NCI-H2171 treated with DMSO at 0.1 percent for 48 hours (cell line): ENCODE data around the gene SLC15A2.
"Not testable (repeated sequence)": the region's sequence is repeated elsewhere in the genome, so short reads cannot be mapped to it uniquely, and the experiment has no call there.

Experiments
- DNase-seq: peaks from one replicate; lab custom pipeline; 2025; lab: John Stamatoyannopoulos, UW

The SLC15A2 gene, protein sequence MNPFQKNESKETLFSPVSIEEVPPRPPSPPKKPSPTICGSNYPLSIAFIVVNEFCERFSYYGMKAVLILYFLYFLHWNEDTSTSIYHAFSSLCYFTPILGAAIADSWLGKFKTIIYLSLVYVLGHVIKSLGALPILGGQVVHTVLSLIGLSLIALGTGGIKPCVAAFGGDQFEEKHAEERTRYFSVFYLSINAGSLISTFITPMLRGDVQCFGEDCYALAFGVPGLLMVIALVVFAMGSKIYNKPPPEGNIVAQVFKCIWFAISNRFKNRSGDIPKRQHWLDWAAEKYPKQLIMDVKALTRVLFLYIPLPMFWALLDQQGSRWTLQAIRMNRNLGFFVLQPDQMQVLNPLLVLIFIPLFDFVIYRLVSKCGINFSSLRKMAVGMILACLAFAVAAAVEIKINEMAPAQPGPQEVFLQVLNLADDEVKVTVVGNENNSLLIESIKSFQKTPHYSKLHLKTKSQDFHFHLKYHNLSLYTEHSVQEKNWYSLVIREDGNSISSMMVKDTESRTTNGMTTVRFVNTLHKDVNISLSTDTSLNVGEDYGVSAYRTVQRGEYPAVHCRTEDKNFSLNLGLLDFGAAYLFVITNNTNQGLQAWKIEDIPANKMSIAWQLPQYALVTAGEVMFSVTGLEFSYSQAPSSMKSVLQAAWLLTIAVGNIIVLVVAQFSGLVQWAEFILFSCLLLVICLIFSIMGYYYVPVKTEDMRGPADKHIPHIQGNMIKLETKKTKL

DNA sequence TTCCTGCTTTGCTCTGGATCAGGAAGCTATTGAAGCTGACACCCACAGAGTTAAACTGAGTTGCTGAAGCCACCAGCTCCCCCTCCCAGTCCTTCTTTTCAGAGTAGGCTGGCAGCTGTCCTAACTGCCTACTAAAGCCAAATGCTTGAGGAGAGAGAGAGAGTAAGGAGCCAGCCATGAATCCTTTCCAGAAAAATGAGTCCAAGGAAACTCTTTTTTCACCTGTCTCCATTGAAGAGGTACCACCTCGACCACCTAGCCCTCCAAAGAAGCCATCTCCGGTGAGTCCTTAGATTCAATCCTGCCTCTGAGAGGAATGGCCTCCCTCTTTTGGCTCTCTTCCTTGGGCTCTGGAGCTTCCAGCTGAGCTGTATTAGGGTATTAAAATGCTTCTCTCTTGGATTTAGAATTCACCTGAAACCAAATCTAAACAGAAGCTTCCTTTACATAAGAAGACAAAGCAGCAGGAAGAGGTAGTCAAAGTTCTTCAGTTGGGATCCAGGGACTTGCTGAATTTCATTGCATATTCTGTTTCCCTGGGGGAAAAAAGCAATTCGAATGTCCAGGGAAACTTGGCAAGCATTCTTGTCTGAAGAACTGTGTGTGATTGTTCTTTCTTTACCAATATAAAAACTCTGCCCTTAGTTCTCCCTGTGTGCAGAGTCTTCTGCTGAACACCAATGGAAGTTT is at the start of gene SLC15A2:
Gene SLC15A2 (plus strand): TSS at position 101 of the 690 bp plus-strand sequence. CDS start 76 bp downstream, at position 177.
- DNase-seq = no peak

DNA sequence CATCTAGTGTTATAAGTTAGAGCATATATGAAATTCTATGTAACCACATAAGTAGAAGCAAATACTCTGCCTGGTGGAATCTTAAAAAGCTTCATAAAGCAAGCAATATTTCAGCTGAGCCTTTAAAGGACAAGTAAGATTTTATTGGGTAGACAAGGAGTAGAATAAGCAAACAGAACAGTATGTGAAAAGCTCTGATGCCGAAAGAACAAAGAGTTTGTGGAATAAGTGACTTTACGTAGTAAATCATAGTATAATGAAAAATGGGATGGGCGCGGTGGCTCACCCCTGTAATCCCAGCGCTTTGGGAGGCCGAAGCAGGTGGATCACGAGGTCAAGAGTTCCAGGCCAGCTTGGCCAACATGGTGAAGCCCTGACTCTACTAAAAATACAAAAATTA is 49.3 kb upstream of the SLC15A2 start:
- no peak for DNase-seq

DNA sequence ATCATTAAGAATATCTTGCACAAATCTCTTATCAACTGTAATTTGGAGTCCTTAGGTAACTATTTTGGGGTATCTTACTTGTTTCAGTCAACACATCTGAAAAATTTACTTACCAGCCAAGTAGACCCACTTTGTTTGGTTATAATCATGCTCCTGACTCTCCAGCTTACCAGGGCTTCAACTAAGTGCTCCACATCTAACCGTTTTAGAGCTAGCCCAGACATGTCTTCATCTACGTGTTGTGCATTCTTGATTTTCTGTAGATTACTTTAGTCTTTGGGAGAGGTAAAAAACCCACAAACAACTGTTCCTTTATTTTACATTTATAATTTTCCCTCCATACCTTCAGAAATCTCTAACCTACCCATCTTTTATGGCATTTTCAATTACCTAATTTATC is 41.9 kb upstream of the SLC15A2 start:
- no peak for DNase-seq

DNA sequence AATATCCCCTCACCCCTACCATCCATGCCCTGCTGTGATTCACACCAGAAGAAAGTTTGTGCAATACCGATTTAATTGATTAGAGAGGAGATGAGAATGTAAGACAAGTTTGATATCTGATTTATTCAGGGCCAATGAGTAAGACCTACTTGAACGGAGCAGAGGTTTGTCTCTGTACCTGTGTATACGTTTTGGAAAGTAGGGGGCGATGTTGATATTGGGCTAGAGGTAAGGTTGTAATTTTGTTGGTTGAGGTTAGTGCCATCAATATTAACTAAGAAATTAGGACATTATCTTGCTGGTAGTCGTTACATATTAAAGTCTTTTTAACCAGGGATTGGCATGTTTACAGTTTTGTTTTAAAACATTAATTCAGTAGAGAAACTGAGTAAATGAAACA is 38.6 kb upstream of the SLC15A2 start:
- DNase-seq = peak; percentile 6

DNA sequence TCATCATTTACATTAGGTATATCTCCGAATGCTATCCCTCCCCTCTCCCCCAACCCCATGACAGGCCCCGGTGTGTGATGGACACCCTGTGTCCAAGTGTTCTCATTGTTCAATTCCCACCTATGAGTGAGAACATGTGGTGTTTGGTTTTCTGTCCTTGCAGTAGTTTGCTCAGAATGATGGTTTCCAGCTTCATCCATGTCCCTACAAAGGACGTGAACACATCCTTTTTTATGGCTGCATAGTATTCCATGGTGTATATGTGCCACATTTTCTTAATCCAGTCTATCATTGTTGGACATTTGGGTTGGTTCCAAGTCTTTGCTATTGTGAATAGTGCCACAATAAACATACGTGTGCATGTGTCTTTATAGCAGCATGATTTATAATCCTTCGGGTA is 36.4 kb upstream of the SLC15A2 start:
- not testable (repeated sequence) for DNase-seq

DNA sequence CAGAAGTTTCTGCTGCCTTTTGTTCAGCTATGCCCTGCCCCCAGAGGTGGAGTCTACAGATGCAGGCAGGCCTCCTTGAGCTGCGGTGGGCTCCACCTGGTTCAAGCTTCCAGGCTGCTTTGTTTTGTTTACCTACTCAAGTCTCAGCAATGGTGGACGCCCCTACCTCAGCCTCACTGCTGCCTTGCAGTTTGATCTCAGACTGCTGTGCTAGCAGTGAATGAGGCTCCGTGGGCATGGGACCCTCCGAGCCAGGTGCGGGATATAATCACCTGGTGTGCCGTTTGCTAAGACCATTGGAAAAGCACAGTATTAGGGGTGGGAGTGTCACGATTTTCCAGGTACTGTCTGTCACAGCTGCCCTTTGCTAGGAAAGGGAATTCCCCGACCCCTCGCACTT is 31.0 kb upstream of the SLC15A2 start:
- DNase-seq = not testable (repeated sequence)

DNA sequence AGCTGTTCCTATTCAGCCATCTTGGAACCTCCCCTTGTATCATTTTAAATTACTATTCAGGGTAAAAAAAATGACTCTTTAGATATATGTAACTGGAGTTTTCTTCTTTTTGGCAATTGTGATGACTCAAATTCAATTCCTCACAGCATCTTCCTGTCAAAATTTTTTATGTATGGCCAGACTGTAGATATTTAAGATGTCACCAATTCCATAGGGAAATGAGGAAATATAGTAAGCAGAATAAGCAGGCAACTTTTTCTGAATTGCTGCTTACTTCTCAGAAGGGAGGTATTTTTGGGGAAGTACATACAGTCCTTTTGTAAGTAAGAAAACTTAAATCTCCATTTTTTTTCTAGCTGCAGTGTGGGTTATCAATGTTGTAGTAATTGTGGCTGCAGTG is 30.4 kb upstream of the SLC15A2 start:
- no peak for DNase-seq

DNA sequence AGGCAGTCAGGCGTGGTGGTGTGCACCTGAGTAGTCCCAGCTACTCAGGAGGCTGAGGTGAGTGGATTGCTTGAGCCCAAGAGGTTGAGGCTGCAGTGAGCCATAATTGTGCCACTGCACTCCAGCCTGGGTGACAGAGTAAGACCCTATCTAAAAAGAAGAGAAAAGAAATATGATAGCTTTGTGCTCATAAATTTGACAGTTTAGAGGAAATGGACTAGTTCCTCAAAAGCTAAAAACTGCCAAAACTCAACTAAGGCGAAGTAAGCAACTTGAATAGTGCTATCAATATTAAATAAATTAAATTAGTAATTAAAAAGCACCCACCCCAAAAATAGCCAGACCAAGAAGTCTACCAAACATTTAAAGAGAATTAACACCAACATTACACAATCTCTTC is 24.5 kb upstream of the SLC15A2 start:
- DNase-seq = no peak

DNA sequence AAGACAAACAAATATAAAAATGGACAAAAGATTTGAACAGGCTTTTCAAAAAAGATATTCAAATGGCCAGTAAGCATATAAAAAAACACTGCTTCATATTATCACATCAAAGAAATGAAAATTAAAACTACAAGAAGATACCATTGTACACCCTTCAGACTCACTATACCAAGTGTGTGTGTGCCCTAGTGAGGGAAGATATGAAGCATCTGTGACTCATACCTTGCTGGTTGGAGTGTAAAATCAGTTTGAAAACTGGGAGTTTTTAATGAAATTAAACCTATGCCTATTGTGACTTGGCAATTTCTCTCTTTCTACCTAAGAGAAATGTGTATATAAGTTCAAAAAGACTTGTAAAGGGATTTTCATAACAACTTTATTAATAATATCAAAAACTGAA is 23.5 kb upstream of the SLC15A2 start:
- DNase-seq = no peak

DNA sequence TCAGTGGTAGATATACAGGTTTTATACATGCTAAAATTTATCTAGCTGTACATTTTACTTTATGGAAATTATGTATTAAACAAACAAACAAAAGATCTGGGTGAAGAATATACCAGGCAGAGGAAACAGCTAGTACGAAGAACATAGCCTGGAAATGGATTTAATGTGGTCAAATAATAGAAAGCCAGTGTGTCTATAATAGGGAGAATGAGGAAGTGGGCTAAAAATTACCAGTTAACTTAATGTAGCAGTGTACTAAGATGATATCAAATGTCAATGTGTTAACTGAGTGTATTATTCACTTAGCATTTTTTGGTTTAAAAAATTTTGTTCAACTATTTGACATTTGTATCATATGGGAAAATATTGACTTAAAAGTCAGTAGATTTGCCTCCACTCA is 22.8 kb upstream of the SLC15A2 start:
- DNase-seq = no peak

DNA sequence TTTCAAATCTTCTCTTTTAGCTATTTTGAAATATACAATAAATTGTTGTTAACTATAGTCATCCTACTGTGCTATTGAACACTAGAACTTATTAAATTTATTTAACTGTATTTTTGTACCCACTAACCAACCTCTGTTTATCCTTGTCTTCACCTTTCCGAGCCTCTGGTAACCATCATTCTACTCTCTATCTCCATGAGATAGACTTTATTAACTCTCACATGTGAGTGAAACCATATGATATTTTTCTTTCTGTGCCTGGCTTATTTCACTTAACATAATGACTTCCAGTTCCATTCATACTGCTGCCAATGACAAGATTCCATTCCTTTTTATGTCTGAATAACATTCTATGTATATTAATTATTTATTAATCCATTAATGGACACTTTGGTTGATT is 15.8 kb upstream of the SLC15A2 start:
- no peak for DNase-seq

DNA sequence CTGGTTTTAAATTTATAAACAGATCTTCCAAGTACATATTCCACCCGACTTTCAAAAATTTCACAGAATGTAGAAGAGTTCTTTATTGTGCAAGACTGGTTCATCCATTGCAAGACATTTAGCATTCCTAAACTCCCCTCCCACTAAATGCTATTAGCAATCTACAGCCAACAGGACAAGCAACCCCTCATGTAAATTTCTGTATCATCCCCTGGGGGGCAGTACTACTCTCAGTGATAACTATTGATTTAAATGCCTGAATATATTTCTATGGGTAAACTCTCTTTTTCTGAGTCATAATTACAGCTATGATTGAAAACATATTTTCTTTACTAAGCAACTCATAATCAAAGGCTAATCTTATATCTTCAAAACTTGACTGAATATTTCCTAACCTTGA is 10.7 kb upstream of the SLC15A2 start:
- no peak for DNase-seq

DNA sequence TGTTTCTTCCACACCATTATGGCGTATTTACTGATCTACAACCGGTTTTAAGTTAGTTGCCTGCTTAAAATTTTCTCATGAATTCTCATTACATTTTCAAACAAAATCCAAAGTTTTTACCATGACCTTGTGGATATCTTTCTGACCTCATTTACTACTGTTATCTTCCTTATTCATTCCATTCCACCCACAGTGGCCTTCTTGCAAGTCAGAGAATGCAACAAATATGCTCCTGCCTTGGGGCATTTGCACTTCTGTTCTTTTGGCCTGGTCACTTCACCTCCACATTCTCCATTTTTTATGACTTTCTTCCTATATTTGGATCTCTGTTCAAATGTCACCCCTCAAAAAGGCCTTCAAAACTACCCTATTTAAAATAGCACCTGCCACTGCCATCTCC is 8.8 kb upstream of the SLC15A2 start:
- no peak for DNase-seq

DNA sequence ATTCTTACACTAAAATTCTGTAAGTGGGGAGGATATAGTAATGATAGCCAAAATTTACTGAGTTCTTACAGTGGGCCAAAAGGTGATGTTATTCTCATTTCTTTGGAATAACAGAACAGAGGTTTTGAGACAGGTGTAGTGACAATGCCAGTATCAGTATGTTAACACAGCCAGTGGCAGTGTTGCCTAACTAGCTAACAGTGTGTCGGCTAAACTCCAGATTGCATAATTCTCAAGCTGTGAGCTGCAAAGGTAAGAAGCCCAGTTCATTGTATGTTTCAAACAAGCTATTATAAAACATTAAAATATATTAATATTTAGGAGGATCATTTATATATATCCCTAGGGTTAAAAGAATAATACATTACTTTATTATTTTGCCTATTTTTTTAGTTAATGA is 920 bp downstream of the SLC15A2 start:
- DNase-seq = no peak

DNA sequence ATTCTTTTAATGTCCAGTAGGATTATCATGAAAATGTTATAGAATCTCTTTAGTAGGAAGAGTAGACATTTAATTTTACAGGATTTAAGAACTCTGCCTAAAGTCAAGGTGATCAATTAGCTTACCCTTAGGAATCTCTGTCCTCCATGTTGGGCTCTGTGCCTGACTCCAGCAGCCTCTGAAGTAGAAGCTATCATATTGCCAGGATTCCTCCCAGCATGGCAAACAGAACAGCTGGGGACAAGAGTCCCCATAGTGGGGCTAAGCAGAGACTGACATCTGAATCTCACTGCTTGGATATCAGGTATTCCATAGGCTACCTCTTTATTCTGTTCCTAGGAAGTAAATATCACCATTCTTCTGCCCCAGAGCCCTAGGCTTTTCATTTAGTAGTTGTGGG is 1.5 kb downstream of the SLC15A2 start:
- DNase-seq = peak; percentile 4

DNA sequence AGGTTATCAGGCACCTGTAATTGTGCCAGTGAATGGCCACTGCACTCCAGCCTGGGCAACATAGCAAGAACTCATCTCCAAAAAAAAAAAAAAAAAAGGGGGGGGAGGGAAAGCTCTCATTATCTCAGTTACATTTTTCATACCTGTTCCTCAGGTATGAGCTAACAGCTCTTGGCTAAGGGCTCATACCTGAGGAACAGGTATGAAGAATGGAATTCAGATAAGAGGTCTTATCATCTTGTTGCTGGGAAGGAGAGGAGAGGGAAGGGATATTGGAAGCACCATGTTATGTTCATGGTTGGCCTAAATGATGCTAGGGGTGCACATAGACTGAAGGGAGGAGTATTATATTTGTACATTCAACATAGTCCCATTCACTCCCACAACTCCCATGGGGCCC is 2.6 kb downstream of the SLC15A2 start:
- DNase-seq = no peak

DNA sequence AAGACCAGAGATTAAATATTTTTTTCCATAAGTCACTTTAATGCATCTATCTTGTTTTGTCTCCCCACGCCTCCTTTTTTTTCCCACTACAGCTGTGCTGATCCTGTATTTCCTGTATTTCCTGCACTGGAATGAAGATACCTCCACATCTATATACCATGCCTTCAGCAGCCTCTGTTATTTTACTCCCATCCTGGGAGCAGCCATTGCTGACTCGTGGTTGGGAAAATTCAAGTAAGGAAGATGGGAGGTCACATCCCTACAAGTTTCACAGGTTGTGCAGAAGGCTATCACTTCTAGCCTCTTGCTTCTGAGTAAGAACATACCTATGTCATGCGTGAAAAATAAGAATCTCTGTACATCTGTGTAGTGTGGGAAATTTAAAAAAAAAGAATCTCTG is 3.1 kb downstream of the SLC15A2 start:
- DNase-seq = no peak

DNA sequence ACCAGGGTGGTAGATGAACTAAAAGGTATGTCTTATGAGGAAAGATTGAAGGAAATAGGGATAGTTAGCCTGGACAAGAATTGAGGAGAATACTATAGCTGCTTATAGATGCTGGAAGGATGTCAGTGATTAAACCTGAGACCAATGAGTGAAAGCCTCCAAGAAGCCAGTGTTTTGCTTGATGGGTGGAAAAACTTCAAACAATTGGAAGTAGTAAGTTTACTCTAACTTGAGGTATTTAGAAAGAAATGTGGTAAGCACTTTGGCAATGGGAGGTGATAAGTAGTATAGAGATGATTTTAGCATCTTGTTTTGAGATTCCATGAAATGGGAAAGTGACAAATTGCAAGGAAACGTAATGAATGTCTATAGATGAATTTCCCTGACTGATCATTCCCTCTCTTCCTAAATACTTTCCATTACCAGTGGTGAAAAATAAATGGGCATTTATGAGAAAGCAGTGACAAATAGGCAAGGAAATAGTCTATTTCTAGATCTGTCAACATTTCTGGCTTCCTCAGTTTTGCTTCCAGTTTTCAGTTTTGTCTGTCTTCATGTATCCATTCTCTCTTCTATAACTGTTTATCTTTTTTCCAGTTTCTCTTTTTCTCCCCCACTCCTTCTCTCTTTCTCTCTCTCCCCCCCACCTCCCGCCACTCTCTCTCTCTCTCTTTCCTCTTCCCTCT is 19.2 kb downstream of the SLC15A2 start:
- no peak for DNase-seq

DNA sequence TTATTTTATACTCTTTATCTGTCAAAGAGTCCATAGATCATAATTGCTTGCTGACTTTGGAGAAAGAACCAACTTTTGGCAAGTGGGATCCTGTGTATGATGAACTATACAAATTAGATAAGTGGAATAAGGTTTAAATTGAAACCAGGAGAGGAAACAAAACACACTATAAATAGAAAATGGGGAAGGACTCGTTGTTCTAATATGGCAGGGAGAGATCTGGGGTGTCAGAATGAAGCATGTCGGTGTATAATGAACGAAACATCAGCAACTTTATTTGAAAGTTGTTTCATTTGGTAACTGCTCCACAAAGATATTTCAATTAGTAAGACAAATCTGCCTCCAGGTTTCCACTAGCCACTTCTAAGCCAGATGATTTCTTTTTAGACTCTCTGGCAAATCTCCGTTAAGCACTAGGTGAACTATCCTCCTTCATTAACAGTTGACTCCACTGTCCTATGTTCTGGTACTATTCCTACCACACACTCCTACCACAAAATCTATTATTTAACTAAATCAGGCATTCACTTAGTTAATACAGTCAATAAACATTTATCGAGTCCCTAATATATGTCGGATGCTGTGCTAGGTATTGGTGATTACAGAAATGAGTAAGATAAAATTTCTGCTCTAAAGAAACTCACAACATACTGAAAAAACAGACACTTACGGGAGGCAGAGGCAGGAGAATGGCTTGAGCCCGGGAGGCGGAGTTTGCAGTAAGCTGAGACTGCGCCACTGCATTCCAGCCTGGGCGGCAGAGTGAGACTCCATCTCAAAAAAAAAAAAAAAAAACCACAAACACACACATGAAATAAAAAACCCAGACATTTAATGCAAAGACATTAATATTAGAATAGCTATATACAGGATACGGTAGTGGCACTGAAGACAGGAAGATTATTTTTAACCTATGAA is 20.1 kb downstream of the SLC15A2 start:
- no peak for DNase-seq

DNA sequence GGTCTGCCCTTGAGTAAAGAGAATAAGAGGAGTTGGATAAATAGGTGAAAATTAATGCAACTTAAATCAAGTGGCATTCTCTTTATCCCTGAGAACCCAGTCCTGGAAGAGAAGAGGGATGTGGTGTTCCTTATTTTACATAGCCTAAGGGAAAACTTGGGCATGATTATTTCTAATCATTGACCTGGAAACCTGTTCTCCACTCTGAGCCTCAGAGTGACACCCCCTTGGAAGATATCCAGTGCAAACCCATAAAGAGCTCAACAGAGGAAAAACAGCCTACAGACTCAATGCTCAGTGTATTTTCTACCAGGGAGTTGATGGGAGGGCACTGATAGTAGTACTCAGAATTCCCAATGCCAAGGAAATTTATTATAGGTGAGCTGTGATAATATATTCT is 22.0 kb downstream of the SLC15A2 start:
- DNase-seq = no peak

DNA sequence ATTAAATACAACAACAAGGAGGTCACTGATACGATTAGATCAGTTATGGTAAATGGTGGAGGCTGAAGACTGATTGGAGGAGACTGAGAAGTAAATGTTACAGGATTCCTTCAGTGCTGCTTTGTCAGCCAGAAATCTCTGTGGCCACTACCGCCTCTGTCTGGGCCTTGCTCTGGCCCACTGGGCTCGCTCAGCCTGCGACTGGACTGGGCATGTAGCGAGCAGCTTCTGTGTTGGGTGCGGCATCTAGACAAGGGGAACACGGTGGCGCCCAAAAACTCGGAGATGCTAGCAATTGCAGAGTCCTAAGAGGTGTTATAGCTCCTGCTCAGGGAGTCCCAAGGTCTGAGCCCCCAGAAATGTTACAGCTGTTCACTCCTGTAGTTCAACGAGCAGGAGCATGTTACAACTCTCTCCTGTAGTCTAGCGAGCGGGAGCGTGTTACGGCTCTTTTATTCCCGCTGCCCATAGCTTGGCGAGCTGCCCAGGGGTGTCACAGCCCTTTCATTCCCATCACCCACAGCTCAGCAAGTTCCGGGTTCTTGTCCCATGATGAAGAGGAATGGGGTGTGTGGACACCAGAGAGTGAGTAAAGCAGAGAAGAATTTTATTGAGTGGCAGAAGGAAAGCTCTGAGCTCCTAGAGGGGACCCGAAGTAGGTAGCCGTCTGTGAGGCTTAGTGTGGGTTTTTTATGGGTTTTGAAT is 24.7 kb downstream of the SLC15A2 start:
- no peak for DNase-seq
